Retinal pigment epithelial cell (primary cell): Measurements from ENCODE around the gene SHF.

Experiments used
- DNase-seq: peaks from one replicate; pipeline ENCODE4 v3.0.0-alpha.2; 2010; ENCODE audit warnings: low read depth
- H3K4me3 ChIP-seq: 2 replicates; pipeline ENCODE4 v1.5.1; 2011; ENCODE audit warnings: mild to moderate bottlenecking, low read length, control low read depth, moderate library complexity
- TF ChIP-seq, protein P1 (sequence below): conservative IDR thresholded peaks from 2 replicates; pipeline ENCODE4 v1.5.1; 2011; ENCODE audit warnings: low read depth, low read length, control low read depth, inconsistent platforms

Gene SHF

GRCh38 chr15:45150997-45151396 is 36.8 kb downstream of the SHF start:
- DNase-seq: no peak
- TF ChIP-seq, protein P1, sequence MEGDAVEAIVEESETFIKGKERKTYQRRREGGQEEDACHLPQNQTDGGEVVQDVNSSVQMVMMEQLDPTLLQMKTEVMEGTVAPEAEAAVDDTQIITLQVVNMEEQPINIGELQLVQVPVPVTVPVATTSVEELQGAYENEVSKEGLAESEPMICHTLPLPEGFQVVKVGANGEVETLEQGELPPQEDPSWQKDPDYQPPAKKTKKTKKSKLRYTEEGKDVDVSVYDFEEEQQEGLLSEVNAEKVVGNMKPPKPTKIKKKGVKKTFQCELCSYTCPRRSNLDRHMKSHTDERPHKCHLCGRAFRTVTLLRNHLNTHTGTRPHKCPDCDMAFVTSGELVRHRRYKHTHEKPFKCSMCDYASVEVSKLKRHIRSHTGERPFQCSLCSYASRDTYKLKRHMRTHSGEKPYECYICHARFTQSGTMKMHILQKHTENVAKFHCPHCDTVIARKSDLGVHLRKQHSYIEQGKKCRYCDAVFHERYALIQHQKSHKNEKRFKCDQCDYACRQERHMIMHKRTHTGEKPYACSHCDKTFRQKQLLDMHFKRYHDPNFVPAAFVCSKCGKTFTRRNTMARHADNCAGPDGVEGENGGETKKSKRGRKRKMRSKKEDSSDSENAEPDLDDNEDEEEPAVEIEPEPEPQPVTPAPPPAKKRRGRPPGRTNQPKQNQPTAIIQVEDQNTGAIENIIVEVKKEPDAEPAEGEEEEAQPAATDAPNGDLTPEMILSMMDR: no peak
- no peak overlapping the region for H3K4me3 ChIP-seq

DNA sequence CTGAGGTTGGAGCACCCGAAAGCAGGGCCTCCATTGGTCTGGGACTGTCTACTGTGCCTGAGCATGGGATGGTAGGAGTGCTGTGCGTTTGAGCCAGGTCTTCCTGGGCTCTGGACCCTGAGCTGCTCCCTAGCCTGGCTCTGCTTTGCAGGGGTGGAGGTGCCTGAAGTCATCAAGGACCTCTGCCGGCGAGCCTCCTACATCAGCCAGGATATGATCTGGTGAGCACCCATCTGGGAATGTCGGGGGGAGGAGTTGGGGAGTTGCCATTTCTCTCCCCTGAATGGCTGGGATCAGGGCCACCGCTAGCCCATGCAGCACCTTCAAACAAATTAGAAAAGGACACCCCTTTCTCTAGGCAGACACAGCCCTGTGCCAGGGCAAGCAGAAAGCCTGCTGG is 37.3 kb downstream of the SHF start:
- no peak overlapping the region for H3K4me3 ChIP-seq
- no peak for DNase-seq
- TF ChIP-seq, protein P1: no peak

- TF ChIP-seq, protein P1: no peak
- no peak overlapping the region for H3K4me3 ChIP-seq
- no peak for DNase-seq
Observed at GRCh38 chr15:45149060-45149459, 38.7 kb downstream of the SHF start.

DNA sequence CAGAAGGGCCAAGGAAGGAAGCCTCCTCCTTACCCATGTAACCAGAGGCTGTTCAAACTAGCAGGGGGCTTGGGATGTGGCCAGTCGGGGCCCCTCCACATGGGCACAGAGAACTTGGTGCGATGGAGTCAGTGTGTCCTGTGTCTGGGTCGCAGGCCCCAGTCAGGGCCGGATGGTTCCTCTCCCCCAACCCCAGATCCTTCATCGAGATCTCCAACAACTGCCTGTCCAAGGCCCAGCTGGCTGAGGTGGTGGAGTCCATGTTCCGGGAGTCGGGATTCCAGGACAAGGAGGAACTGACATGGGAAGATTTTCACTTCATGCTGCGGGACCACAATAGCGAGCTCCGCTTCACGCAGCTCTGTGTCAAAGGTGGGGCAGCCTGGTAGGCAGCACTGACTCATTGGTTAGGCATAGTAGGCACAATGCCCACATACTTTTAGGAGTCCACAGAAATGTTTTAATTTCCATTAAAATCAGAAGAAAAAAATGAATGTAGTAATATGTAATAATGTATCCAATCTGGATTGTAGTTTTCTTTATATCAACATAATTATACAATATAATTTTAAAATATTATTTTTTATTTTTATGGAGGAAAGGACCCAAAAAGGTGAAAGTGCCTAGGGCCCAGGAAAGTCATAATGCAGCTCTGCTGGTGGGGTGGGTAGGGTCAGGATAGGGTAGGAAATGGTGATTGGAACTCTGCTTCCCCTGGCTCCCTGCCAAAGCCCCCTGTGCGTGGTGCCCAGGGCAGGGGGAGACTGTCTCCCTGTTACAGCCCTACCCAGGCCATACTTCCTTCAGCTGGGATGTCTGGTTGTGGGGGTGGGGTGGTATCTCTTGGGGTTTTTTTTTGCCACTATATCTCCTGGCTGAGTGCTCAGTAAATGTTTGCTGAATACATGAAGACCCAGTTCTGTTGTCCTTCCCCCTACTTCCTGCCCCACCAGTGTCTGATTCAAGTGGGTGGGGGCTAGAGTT is 39.4 kb downstream of the SHF start:
- H3K4me3 ChIP-seq: no peak overlapping the region
- TF ChIP-seq, protein P1: no peak
- DNase-seq: no peak

DNA sequence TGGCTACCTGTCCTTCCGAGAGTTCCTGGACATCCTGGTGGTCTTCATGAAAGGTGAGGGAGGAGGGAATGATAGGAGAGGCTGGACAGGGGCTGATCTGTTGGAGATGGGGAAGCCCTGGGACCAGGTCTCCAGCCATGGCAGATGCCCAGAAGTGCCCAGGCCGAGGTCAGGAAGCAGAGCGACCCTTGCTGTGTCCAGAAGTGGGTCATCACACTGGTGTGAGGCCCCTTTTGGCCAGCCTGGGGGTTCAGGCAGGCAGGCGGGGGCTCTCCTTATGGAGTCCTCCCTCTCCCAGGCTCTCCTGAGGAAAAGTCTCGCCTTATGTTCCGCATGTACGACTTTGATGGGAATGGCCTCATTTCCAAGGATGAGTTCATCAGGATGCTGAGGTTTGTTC is 40.2 kb downstream of the SHF start:
- DNase-seq: no peak
- H3K4me3 ChIP-seq: no peak overlapping the region
- TF ChIP-seq, protein P1: no peak

DNA sequence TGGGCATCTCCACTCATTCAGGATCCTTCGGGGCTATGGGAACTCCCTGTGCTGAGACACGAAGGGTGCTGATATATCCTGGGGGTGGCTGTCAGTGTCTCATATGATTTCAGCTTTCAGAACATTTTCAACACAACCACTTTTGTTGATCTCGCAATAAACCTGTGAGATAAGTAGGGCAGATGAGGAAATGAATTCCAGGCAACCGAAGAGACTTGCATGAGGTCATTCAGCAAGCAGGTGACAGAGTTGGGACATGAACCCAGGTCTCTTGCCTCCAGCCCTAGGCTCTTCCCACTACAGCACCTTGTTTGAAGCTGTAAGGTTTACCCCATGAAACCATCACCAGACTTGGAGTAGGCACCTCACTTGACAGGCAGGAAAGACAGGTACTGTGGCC is 41.4 kb downstream of the SHF start:
- H3K4me3 ChIP-seq: no peak overlapping the region
- no peak for DNase-seq
- TF ChIP-seq, protein P1: no peak

DNA sequence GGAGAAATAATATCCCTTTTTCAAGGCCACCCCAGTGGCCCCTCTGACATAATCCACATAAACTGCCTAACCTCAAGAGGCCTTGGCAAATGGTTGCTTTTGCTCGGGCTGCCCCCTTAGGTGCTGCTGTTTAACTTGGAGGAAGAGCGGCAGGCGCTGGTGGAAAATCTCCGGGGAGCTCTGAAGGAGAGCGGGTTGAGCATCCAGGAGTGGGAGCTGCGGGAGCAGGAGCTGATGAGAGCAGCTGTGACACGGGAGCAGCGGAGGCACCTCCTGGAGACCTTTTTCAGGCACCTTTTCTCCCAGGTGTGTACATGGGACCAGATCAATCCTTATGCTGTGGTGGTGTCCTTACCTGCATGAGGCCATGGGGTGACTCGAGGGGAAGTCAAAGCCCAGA is 43.0 kb downstream of the SHF start:
- DNase-seq: no peak
- no peak overlapping the region for H3K4me3 ChIP-seq
- TF ChIP-seq, protein P1: no peak
